Thyroid gland (tissue), 4 donors: Measurements from ENCODE around the gene MB.

ENCODE experiments used
- POLR2A ChIP-seq, 2 donors: fragments of 450-650 bp; IDR thresholded peaks; one replicate each; pipeline ENCODE4 v1.6.1; 2017; ENCODE audit warnings: antibody characterized with exemption in 2 of 2, mild to moderate bottlenecking in 2 of 2, moderate library complexity in 1 of 2
- TF ChIP-seq, protein P1 (sequence below), 6 experiments: fragments of 200-600 bp in 3 of 6; fragments of 450-650 bp in 3 of 6; sonication (generic) in 3 of 6; IDR thresholded peaks; one replicate each; pipeline ENCODE4 v1.5.1; 2016 to 2019; ENCODE audit warnings: antibody characterized with exemption in 6 of 6, mild to moderate bottlenecking in 2 of 6, inconsistent platforms in 1 of 6, moderate library complexity in 1 of 6

DNA sequence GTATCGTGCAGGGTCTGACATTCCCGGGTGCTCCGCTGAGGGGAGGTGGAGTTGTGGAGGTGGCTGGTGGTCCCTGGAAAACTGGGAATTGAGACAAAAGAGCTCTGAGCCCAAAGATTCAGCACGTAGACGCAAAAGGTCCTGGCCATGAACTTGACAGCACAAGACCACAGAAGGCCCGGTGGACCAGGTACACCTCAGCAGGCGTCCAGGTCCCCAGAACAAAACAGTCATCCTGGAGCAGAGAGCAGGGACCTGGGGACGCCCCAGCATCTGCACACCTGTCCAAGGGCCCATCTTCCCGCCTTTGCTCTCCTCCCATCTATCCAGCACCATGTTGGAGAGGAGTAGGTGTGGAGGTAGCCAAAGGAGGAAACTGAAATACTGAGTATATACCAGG is 13.8 kb upstream of the MB start:
- no peak for TF ChIP-seq POLR2A (IDR thresholded peaks at IDR 0.05)
- TF ChIP-seq, protein P1, sequence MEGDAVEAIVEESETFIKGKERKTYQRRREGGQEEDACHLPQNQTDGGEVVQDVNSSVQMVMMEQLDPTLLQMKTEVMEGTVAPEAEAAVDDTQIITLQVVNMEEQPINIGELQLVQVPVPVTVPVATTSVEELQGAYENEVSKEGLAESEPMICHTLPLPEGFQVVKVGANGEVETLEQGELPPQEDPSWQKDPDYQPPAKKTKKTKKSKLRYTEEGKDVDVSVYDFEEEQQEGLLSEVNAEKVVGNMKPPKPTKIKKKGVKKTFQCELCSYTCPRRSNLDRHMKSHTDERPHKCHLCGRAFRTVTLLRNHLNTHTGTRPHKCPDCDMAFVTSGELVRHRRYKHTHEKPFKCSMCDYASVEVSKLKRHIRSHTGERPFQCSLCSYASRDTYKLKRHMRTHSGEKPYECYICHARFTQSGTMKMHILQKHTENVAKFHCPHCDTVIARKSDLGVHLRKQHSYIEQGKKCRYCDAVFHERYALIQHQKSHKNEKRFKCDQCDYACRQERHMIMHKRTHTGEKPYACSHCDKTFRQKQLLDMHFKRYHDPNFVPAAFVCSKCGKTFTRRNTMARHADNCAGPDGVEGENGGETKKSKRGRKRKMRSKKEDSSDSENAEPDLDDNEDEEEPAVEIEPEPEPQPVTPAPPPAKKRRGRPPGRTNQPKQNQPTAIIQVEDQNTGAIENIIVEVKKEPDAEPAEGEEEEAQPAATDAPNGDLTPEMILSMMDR (IDR thresholded peaks at IDR 0.05), result no peak
